EH (cell line): ENCODE measurements around the gene MATN4.

Source experiments
- DNase-seq: peaks from one replicate; pipeline ENCODE4 v3.0.0-alpha.2; 2015; ENCODE audit warnings: low read depth

Gene MATN4

DNA sequence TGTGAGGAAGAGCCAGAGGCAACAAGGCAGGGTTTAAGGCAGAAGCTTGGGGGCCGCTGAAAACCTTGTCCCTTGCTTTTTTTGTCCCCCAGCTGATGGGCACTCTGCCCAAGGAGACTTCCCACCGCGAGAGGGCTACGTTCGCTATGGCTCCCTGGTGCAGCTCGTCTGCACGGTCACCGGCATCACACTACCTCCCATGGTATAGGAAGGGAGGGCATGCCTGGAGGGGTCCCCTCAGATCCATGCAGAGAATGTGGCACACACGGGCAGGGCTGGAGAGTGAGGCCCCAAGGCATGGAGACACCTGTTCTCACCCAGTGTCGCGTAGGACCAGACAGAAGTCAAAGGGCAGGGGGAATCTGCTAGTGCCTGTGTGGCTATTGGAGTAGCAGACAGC is 5.8 kb upstream of the MATN4 start:
- DNase-seq: no peak

DNA sequence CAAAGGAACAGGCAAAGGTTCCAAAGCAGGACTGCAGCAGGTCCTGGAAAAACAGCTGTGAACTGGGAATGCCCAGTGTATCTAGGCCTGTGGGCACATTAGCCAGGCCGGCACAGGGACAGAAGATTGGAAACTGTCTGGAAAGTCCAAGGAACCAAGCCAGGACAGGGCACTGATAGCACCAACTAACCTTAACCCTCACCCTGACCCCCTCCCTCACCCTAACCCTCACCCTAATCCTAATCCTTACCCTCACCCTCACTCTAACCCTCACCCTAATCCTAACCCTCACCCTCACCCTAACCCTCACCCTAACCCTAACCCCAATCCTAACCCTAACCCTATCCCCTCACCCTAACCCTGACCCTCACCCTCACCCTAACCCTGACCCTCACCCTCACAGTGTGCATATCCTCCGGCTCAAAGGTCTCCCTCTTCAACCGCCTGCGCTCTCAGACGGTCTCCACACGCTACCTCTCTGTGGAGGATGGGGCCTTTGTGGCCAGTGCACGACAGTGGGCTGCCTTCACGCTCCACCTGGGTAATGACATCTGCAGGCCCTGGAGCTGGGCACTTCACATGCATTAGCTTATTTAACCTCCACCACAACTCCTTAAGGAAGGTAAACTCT is 5.1 kb upstream of the MATN4 start:
- no peak for DNase-seq

- DNase-seq: no peak
These were observed 4.1 kb upstream of the MATN4 start for GRCh38 chr20:45312241-45312640.

- peak; percentile 54 for DNase-seq
These were observed 3.6 kb upstream of the MATN4 start for GRCh38 chr20:45311589-45312211.

DNA sequence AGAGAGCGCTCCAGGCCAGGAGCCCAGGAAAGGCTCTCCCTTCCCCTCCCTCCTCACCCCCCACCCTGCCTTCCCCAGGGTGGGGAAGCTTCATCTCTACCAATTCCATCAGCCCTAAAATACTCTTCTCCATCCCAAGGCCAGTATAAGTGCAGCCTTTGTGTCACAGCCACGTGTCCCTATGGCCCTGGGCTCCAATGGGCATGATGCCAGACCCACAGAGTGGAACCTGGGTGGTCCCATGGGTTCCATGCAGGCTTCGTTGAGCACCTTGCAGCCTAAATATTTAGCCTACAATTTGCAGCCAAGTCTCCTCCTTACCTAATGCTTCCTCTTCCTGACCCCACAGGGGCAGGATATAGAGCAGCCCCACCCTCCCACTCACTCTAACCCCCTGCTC is 976 bp upstream of the MATN4 start:
- DNase-seq: no peak

DNA sequence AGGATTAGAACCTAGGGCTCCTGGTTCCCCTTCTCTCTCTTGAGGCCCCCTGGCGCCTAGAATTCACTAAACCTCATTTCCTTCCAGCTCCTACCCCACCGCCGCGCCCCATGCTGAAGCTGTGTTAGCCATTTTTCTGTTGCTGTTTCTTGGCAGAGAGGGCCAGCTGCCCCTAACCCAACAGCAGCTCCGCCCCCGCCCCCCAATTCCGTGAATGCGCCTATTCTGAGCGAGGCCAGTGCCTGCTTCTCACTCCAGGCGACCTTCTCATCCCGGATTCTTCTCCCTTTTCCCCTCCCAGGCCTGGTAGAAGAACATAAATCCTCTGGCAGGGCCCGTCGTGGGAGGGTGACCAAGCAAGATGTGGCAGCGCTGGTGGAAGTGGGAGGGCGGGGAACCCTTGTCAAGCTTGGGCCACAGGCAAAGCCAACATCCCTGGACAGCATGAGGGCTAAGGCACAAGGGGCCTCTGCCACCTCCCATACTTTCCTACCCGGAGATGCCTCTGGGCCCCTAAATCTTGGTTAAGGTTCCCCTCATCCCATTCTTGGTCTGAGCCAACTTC is 941 bp downstream of the MATN4 start:
- DNase-seq: no peak

GRCh38 chr20:45306431-45306982 is 1.6 kb downstream of the MATN4 start, which contains the start of gene RBPJL:
Gene RBPJL, plus strand, starts transcription at chr20:45306840. Its CDS starts 83 bp downstream, at chr20:45306923.
- DNase-seq: no peak

- no peak for DNase-seq
These were observed 2.8 kb downstream of the MATN4 start for GRCh38 chr20:45305262-45305661.

- no peak for DNase-seq
These were observed 3.6 kb downstream of the MATN4 start for GRCh38 chr20:45304464-45304999.

GRCh38 chr20:45303586-45304463 is 4.3 kb downstream of the MATN4 start:
- DNase-seq: no peak

- no peak for DNase-seq
These were observed 6.3 kb downstream of the MATN4 start for GRCh38 chr20:45301824-45302271.

DNA sequence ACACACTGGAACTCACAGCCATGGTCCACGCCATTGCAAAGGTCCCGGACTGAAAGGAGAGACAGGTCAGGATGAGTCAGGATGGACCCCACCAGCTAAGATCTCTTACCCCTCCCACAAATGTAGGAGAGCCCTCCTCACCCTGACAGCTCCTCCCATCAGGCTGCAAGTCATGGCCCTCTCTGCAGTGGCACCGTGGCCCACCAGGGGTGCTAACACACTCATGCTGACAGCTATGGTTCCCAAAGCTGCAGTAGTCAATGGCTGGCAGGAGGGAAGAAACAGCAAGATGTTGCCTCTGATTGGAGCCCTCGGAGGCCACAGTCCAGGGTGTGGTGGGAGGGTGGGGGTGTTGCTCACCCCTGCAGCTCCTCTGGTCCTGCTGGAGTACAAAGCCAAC is 7.1 kb downstream of the MATN4 start:
- peak; percentile 44 for DNase-seq

- no peak for DNase-seq
These were observed 8.3 kb downstream of the MATN4 start for GRCh38 chr20:45299786-45300185.

GRCh38 chr20:45297786-45298497 is 10.2 kb downstream of the MATN4 start:
- DNase-seq: no peak

GRCh38 chr20:45294659-45295058 is 13.4 kb downstream of the MATN4 start:
- DNase-seq: no peak

DNA sequence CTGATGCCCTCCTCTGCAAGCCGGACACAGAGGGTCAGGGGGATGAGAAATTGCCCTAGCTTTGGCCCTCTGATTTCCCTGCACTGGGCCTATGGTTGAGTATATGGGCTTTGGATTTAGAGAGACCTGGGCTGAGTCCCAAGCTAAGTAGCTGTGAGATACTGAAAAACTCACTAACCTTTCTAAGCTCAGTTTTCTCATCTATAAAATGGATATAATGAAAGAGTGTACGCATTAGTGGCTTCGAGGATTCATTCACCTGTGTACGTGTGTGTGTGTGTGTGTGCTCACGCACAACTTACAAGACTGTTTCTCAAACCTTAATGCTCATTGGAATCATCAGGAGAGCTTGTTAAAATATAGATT is 14.1 kb downstream of the MATN4 start:
- no peak for DNase-seq

DNA sequence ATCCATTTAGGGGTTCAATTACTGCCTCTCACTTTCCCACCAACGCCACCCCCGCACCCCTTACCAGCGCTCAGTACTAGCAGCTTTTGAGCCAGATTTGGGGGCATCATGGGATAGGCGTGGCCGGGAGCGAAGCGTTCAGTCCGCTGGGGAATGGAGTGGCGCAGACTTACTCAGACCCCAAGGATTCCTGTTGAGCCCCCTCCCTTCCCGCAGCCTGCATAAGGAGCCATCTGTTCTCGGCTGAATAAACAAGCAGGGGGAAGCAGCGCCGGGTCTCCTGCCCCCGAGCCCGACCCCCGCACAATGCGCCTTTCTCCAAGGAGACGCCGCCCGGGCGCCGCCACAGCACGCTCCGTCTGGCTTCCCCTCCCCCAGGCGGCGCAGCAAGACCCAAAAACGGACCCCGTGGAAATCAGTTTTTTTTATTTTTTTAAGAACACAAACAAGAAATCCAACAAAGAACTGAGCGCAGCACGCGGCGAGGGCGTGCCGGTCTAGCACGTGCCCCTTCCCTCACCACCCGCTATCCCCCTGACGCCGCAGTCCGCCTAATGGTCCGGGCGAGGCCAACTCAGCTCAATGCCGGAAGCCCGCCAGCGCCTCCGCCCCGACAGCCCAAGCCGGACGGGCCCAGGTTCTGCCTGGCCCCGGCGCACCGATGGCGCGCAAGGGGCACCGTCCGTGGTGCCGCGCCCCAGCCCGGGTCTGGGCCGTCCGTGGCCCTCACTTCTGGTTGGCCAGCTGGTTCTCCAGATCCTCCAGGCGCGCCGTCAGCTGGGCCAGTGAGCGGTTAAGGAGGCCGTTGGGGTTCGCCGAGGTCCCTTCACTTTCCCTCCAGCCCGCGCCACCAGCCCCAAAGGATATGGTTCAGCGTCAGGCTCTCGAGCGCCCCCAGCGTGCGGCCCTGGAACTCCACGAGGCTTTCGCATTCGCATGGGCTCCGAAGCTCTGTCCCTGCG is 14.8 kb downstream of the MATN4 start:
- DNase-seq: peak; percentile 78

- no peak for DNase-seq
These were observed 15.8 kb downstream of the MATN4 start for GRCh38 chr20:45292343-45292742.

- no peak for DNase-seq
These were observed 16.6 kb downstream of the MATN4 start for GRCh38 chr20:45291526-45291925.

DNA sequence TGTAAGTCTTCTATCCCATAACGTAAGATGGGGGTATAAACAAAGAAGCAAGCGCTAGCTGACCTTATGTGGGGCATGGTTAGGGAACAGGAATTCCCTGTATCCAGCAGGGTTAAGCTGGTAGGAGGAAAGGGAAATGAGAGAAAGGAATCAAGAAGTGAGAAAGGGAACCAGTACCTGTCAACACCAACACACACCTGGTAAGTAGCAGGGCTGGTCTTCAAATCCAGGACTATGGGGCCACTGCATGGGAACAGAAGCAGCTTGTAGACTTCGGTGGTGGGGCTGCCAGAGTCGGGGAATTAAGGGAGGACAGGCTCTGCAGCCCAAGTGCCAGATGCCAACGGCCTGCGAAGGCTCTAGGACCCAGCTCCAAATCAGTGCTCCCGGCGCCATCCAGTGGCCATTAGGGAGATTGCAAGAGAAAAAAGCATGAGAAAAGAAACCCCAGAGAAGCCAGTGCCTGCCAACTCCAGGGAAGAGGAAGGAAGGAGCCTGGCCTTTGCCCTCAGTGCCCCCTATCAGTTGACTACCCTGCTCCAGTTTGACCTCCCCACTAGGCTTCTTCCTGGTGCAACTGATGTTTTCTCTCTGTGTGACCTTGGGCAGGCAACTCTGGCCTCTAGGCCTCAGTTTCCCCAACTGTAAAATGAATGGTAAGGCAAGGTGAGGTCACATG is 17.3 kb downstream of the MATN4 start:
- DNase-seq: peak; percentile 80
